Heart right ventricle (tissue), 16 donors: ENCODE measurements around the gene HVCN1. TPM values are rescaled to one million over a fixed set of nuclear protein-coding genes. Genes with fewer than 3 reads are reported as not detected.

Source experiments
- ATAC-seq, 8 donors: fragments of 200-7000 bp; cut with Tn5 transposase; one replicate each; pipeline ENCODE4 v1.9.1; 2020; ENCODE audit warnings: mild to moderate bottlenecking in 8 of 8, moderate library complexity in 8 of 8, moderate number of reproducible peaks in 1 of 8
- DNase-seq, 2 donors: peaks; one replicate each; pipeline ENCODE4 v3.0.0-alpha.2; 2020
- H3K27ac ChIP-seq, 10 donors: fragments of 200-600 bp; sonication (generic) in 2 of 10; one replicate each; pipeline versions ENCODE4 v1.5.0 to v1.8.0; 2020 to 2022; ENCODE audit warnings: mild to moderate bottlenecking in 3 of 10
- H3K27me3 ChIP-seq, 7 donors: fragments of 200-600 bp; one replicate each; pipeline ENCODE4 v1.8.0; 2021 to 2022; ENCODE audit warnings: mild to moderate bottlenecking in 2 of 7
- H3K36me3 ChIP-seq, 9 donors: fragments of 200-600 bp; sonication (generic) in 1 of 9; one replicate each; pipeline versions ENCODE4 v1.5.0 to v1.8.0; 2020 to 2022; ENCODE audit warnings: mild to moderate bottlenecking in 2 of 9
- H3K4me1 ChIP-seq, 9 donors: fragments of 200-600 bp; sonication (generic) in 1 of 9; one replicate each; pipeline versions ENCODE4 v1.5.0 to v1.8.0; 2020 to 2022; ENCODE audit warnings: mild to moderate bottlenecking in 4 of 9
- H3K4me3 ChIP-seq, 10 donors: fragments of 200-600 bp; sonication (generic) in 2 of 10; one replicate each; pipeline versions ENCODE4 v1.5.0 to v1.8.0; 2020 to 2022; ENCODE audit warnings: mild to moderate bottlenecking in 7 of 10, moderate library complexity in 2 of 10
- H3K9me3 ChIP-seq, 11 donors: fragments of 200-600 bp in 10 of 11; sonication (generic) in 2 of 11; one replicate each; pipeline versions ENCODE4 v1.5.0 to v1.8.0; 2013 to 2022; ENCODE audit warnings: mild to moderate bottlenecking in 2 of 11, control low read depth in 1 of 11, moderate library complexity in 1 of 11
- CTCF ChIP-seq, 9 donors: fragments of 200-600 bp; sonication (generic) in 2 of 9; IDR thresholded peaks; one replicate each; pipeline versions ENCODE4 v1.5.0 to v1.8.0; 2021 to 2022; ENCODE audit warnings: antibody characterized with exemption in 9 of 9, mild to moderate bottlenecking in 5 of 9, moderate library complexity in 1 of 9
- WGBS, 2 donors: extraction: QIAGEN DNeasy Blood & Tissue Kit; methylation state at CpG; one replicate each; pipeline ENCODE4 v1.1.7; 2013; ENCODE audit warnings: inconsistent platforms in 1 of 2; 5-methylcytosine and 5-hydroxymethylcytosine counted together
- intact Hi-C, 10 donors: fragments of 100-400 bp; cut with DNase I; formaldehyde crosslinking; loops; one replicate each; pipeline versions ENCODE4 v1.11.1 to v1.14.2; 2022
- polyA plus RNA-seq, 2 donors: library from polyadenylated mRNA; stranded (reverse); fragments of 200-250 nt; gene quantifications; one replicate each; pipeline ENCODE4 v1.2.3, GENCODE V29; 2013
- total RNA-seq, 10 donors: library from RNA; stranded (reverse); fragmentation: NEBNext Ultra II Directional in 3 of 10; extraction: Animal tissue kit (Norgen Biotek cat#: 25700) in 3 of 10; gene quantifications; one replicate each; pipeline versions ENCODE4 v1.2.1 to v1.2.4, GENCODE V29; 2021 to 2023
- donor health status: Arrhythmogenic right ventricular cardiomyopathy.
- donor health status: ischemic (EF 13 %, LVEDD 7.1; RV severe dilation, severe dysfunction).
- donor health status: healthy with polysubstance abuse.
- donor health status: DM: no; HTN: yes; CAD: no.
- donor health status: DM: no; HTN: no; CAD: no.
- donor health status: ischemic (EF 25% LVEDD 6.9; RV normal size, moderate dysfunction).
- donor health status: ischemic (EF 25% LVEDD 5.7; RV mildly dilated, moderate dysfunction).
- donor health status: healthy.
- donor health status: DM: yes; HTN: yes; CAD: no.
- donor health status: Ischemic cardiomyopathy.
- donor health status: ischemic (EF 35%, LVEDD 5.7; RV mildly dilated, moderate dysfunction).
- donor health status: nonischemic (EF 11% LVEDD 7.7; RV severe dilation, severe dysfunction).
- donor health status: DM: yes; HTN: yes; CAD: no.
- donor health status: PGD.
- donor health status: ischemic (EF 29% LVEDD 5.4; RV normal size, mild dysfunction).
- donor health status: nonischemic (EF 23%, LVEDD 6.1; RV moderate dilation, normal function).

HVCN1 gene
- total and polyA plus RNA-seq, 12 donors, result 5.1 to 74.1 (median 10.9) TPM

- H3K27ac ChIP-seq, result peak overlapping the region in 2 of 10 donors; percentile 0 to 7
- H3K9me3 ChIP-seq, result no peaks in the 10 kb centered on the region
- no peaks in the 10 kb centered on the region for H3K27me3 ChIP-seq
- peaks cover 16 to 72% (median 52%) of the 10 kb centered on the region in 9 donors for H3K4me1 ChIP-seq
- DNase-seq (peak in 1 of 2 donors; percentile 25), ATAC-seq (peak in 2 of 8 donors; percentile 38 to 46)
- no peak for TF ChIP-seq CTCF (IDR thresholded peaks at IDR 0.05)
- H3K4me3 ChIP-seq, result peak overlapping the region in 1 of 10 donors; percentile 7
- intact Hi-C loops, result no loop called here
- WGBS, 2 donors, result 30 to 45% methylated on average over 5 of the region's 5 CpGs
- H3K36me3 ChIP-seq, result peaks cover 0 to 78% (median 26%) of the 10 kb centered on the region in 9 donors
These were observed 44.3 kb upstream of the HVCN1 start for GRCh38 chr12:110733089-110733715.

GRCh38 chr12:110732572-110732971, 43.7 kb upstream of the HVCN1 start:
- Histone ChIP-seq H3K27me3 (no peaks in the 10 kb centered on the region), H3K4me3 (no peak overlapping the region), H3K4me1 (peaks cover 16 to 66% (median 45%) of the 10 kb centered on the region in 9 donors), H3K27ac (peak overlapping the region in 2 of 10 donors; percentile 5 to 7), H3K9me3 (no peaks in the 10 kb centered on the region), H3K36me3 (peaks cover 0 to 83% (median 26%) of the 10 kb centered on the region in 9 donors)
- no peak for DNase-seq
- peak in 2 of 8 donors; percentile 30 to 75 for ATAC-seq
- TF ChIP-seq CTCF (IDR thresholded peaks at IDR 0.05), result no peak
- WGBS, 2 donors, result 7 to 14% methylated on average over 3 of the region's 3 CpGs
- intact Hi-C loops, result no loop called here

GRCh38 chr12:110731479-110731878, 42.6 kb upstream of the HVCN1 start:
- WGBS, 2 donors, result 79 to 83% methylated on average over 2 of the region's 2 CpGs
- ATAC-seq, result no peak
- H3K27ac ChIP-seq, result no peak overlapping the region
- no peak for DNase-seq
- H3K9me3 ChIP-seq, result no peaks in the 10 kb centered on the region
- peaks cover 0 to 90% (median 26%) of the 10 kb centered on the region in 9 donors for H3K36me3 ChIP-seq
- no peak for TF ChIP-seq CTCF (IDR thresholded peaks at IDR 0.05)
- H3K27me3 ChIP-seq, result no peaks in the 10 kb centered on the region
- peaks cover 16 to 64% (median 38%) of the 10 kb centered on the region in 9 donors for H3K4me1 ChIP-seq
- no peak overlapping the region for H3K4me3 ChIP-seq
- intact Hi-C loops, result no loop called here

GRCh38 chr12:110728628-110729027, 39.7 kb upstream of the HVCN1 start:
- TF ChIP-seq CTCF (IDR thresholded peaks at IDR 0.05), result no peak
- Histone ChIP-seq H3K27ac (no peak overlapping the region), H3K4me3 (no peak overlapping the region), H3K4me1 (peaks cover 7 to 52% (median 27%) of the 10 kb centered on the region in 9 donors), H3K9me3 (no peaks in the 10 kb centered on the region), H3K36me3 (peaks cover 5 to 90% (median 52%) of the 10 kb centered on the region in 9 donors), H3K27me3 (no peaks in the 10 kb centered on the region)
- DNase-seq (no peak), ATAC-seq (no peak)
- 91% methylated on average over 1 of the region's 1 CpG for WGBS, 2 donors
- intact Hi-C loops, result no loop called here
